GM21390 (cell line): ENCODE data around the gene OGFOD3.
"Not testable (repeated sequence)": the region's sequence is repeated elsewhere in the genome, so short reads cannot be mapped to it uniquely, and the experiment has no call there.

Experiments
- ATAC-seq: cut with Tn5 transposase; IDR thresholded peaks from one replicate; pipeline ENCODE4 v1.9.1; 2021; ENCODE audit not compliant: unreplicated experiment

OGFOD3 gene

GRCh38 chr17:82390015-82390859, 28.1 kb downstream of the OGFOD3 start:
- ATAC-seq = no peak

- no peak for ATAC-seq
Measured at GRCh38 chr17:82389379-82389778, 29.0 kb downstream of the OGFOD3 start.

- no peak for ATAC-seq
Measured at GRCh38 chr17:82388922-82389283, 29.5 kb downstream of the OGFOD3 start.

- no peak for ATAC-seq
Measured at GRCh38 chr17:82388223-82388921, 30.0 kb downstream of the OGFOD3 start.

- ATAC-seq = no peak
Measured at GRCh38 chr17:82387705-82388106, 30.7 kb downstream of the OGFOD3 start.

GRCh38 chr17:82386881-82387704, 31.3 kb downstream of the OGFOD3 start:
- no peak for ATAC-seq

GRCh38 chr17:82386255-82386831, 32.0 kb downstream of the OGFOD3 start:
- no peak for ATAC-seq

GRCh38 chr17:82385559-82386254, 32.7 kb downstream of the OGFOD3 start:
- ATAC-seq = no peak

- ATAC-seq = no peak
Measured at GRCh38 chr17:82384730-82385481, 33.5 kb downstream of the OGFOD3 start.

GRCh38 chr17:82384051-82384729, 34.2 kb downstream of the OGFOD3 start:
- ATAC-seq = no peak

- ATAC-seq = no peak
Measured at GRCh38 chr17:82383411-82383810, 35.0 kb downstream of the OGFOD3 start.

GRCh38 chr17:82382933-82383255, 35.5 kb downstream of the OGFOD3 start:
- no peak for ATAC-seq

- ATAC-seq = not testable (repeated sequence)
Measured at GRCh38 chr17:82382220-82382932, 36.0 kb downstream of the OGFOD3 start.

GRCh38 chr17:82381703-82382009, 36.7 kb downstream of the OGFOD3 start:
- not testable (repeated sequence) for ATAC-seq

- ATAC-seq = no peak
Measured at GRCh38 chr17:82380860-82381702, 37.3 kb downstream of the OGFOD3 start.

GRCh38 chr17:82378741-82379021, 39.7 kb downstream of the OGFOD3 start:
- no peak for ATAC-seq

GRCh38 chr17:82377924-82378740, 40.3 kb downstream of the OGFOD3 start:
- ATAC-seq = no peak
